ENCODE measurements around the gene GAPT.

DNA sequence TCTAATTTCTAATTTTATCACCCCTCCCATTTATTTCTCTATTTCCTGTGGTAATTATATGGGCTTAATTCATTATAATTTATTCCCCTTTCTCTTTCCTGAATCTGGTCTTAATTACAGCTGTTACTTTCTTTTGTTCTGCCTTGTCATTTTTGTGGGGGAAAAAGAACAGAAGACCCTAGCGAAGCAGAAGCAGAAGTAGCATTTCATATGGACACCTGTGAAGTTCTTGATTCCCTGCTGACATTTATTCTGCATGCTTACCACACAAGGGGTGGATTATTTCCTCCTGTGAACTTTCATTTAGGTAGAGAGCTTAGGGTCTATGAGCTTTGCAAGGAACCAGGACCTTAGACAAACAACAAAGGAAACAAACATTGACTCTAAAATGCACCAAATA lies 33.3 kb downstream of the GAPT start:
- TF ChIP-seq, protein P1, sequence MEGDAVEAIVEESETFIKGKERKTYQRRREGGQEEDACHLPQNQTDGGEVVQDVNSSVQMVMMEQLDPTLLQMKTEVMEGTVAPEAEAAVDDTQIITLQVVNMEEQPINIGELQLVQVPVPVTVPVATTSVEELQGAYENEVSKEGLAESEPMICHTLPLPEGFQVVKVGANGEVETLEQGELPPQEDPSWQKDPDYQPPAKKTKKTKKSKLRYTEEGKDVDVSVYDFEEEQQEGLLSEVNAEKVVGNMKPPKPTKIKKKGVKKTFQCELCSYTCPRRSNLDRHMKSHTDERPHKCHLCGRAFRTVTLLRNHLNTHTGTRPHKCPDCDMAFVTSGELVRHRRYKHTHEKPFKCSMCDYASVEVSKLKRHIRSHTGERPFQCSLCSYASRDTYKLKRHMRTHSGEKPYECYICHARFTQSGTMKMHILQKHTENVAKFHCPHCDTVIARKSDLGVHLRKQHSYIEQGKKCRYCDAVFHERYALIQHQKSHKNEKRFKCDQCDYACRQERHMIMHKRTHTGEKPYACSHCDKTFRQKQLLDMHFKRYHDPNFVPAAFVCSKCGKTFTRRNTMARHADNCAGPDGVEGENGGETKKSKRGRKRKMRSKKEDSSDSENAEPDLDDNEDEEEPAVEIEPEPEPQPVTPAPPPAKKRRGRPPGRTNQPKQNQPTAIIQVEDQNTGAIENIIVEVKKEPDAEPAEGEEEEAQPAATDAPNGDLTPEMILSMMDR (IDR thresholded peaks at IDR 0.05): no peak
- TF ChIP-seq POLR2A (IDR thresholded peaks at IDR 0.05): no peak
